Fibroblast of skin of left quadriceps (primary cell): Measurements from ENCODE around the gene CD34.
"Not testable (repeated sequence)": the region's sequence is repeated elsewhere in the genome, so short reads cannot be mapped to it uniquely, and the experiment has no call there.

Experiments
- DNase-seq, 2 experiments: peaks; one replicate each; pipeline ENCODE4 v3.0.0-alpha.2; 2013; ENCODE audit warnings: low read depth in 2 of 2

Gene CD34

DNA sequence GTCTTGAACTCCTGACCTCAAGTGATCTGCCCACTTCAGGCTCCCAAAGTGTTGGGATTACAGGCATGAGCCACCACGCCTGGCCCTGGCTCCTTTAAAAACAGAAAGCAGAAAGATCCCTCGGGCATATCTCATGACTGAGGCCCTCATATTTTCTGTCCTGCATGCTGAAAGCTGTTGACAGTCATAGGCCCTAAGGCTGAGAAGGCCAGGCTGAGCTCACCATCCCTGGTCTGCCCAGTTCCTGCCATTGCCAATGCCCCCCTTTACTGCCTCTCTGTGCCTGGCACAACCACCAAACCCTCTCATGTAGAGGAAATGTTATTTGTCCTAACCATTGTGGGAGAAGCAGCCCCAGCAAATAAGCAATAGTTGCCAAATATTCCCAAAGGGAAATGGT, 12.7 kb downstream of the CD34 start:
- no peak for DNase-seq

DNA sequence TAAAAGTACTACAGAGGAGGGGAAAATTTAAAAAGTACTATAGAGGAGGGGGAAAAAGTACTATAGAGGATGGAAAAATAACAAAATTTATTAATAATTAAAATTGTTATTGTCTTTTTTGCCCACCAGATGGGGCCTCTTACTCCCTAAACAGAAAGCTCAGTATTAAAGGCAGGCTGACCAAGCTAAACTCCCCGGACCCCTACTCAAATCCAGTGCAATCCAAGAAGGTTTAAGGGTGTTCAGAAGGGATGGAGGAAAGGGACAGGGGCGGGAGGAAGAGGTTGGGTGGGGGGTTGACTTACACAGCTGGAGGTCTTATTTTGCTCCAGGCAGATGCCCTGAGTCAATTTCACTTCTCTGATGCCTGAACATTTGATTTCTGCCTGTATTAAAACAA, 13.7 kb downstream of the CD34 start:
- no peak for DNase-seq

DNA sequence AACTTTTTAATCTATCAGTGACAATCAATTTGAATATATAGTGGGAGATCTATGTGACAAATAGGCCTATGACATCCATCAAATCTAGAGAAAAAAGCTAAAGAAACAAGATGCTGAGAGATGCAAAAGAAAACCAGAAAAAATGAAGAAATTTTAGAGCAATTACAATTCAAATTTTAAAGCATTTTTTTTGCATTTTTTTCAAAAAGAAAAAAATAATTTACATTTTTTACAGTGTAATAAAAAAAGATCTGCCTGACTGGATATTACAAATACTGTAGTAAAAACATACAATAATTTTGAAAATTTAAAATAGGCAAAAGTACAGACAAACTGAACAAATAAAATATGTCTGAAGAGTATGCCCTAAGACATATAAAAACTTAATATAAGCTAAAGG, 14.4 kb downstream of the CD34 start:
- no peak for DNase-seq

DNA sequence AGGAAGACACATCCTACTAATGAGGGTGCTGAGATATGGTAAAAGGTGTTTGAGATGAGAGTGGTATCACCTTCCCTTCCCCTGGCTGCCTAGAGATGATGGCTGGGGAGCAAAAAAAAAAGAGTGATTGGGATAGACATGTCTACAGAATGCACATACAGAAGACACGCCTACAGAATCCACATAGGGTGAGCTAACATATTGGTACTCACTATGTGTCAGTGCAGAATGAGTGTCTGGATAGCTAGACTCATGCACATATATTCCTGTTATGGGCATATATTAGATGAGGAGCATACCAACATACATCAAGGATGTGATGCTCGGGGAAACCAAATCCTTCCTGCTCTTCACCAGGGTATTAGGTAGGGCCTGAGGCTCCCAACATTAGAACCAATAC, 16.2 kb downstream of the CD34 start:
- no peak for DNase-seq

DNA sequence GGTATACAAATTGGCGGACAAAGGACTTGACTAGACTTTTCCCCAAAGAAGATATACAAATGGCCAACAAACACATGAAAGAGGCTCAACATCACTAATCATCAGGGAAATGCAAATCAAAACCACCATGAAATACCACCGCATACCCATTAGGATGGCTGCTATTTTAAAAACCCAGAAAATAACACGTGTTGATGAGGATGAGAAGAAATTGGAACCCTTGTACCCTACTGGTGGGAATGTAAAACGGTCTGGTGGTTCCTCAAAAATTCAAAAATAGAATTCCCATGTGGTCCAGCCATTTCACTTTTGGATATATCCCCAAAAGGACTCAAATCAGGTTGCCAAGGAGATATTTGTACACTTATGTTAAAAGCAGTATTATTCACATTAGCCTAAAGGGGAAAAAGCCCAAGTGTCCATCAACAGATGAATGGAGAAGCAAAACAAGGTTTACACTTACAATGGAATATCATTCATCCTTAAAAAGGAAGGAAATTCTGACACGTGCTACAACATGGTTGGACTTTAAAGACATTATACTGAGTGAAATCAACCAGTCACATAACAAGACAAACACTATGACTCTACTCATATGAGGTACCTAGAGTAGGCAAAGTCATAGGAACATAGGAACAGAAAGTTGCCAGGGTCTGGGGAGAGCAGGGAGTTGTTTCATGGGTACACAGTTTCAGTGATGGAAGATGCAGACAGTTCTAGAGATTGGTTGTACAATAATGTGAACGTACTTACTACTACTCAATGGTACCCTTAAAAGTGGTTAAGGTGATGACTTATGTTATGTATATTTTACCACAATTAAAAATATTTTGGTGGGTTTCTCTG, 17.0 kb downstream of the CD34 start:
- DNase-seq, result no peak

DNA sequence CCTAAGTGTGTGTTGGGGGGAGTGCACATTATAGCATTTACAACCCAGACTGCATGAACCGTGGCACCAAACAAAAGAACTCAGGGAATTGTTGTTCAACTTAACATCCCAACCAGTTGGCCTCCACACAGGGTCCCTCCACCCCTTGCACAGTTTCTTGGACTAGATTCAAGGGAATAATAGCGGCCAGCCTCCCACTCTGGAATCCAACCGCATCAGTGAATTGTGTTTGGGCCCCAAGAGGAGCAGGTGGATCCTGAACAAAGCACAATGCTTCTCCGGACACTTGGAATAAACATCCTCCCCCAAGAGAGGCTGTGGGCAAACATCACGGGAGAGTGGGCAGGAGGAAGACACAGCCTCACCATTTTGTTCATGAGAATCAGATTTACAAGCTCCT, 18.2 kb downstream of the CD34 start:
- no peak for DNase-seq

DNA sequence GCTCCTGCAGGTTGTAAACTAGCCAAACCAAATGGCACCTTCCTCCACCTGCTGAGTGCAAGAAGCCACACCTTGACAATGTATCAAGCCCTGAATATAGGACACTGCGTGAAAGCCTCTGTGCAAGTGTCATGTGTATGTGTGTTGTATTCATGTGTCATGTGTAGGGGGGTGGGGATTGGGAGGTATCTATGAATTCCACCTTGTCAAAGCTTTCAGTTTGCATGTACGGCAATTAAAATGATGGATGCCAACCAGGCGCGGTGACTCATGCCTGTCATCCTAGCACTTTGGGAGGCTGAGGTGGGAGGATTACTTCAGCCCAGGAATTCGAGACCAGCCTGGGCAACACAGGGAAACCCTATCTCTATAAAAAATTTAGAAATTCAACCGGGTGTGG, 19.8 kb downstream of the CD34 start:
- DNase-seq, result no peak

DNA sequence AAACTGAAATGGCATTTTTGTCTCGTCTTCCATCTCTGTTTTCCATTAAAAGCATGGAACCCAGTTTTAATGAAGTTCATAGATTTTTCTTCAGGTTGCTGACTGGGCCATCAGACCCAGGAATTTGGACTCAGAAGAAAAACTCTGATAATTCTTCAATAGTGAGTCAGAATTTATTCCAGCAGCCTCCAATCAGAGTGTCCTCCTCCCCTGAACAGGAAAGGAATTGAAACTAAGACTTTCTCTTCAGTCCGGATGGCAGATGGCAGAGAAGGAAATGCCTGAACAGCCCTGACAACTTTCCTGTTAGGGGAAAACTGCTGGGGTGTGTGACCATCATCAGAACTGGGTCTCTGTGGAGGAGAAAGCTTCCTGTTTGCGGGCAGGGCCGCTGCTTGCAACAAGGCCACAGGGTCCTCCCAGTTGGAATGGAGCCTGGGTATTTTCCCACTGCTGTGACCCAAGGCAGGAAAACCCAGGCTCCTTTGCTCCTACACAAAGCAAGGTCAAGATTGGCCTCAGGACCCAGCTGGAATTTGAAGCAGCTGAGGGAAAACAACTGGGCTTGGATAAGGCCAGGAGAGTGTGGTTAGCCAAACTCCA, 20.7 kb downstream of the CD34 start:
- DNase-seq, result peak; percentile 63 to 68

DNA sequence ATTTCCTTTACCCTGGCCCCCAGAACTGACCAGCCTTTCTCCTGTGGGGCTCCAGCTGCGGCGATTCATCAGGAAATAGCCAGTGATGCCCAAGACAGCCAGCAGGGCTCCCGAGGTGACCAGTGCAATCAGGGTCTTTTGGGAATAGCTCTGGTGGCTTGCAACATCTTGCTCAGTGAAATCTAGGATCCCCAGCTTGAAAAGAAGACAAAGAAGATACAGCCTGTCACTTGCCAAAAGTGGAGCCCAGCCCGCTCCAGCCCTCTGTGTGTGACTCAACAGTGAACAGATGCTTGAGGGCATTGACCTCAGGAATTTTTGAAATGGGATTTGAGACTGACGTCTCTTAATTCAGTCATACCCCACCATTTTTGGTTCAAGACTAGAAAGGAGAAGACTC, 22.3 kb downstream of the CD34 start:
- DNase-seq, result no peak

DNA sequence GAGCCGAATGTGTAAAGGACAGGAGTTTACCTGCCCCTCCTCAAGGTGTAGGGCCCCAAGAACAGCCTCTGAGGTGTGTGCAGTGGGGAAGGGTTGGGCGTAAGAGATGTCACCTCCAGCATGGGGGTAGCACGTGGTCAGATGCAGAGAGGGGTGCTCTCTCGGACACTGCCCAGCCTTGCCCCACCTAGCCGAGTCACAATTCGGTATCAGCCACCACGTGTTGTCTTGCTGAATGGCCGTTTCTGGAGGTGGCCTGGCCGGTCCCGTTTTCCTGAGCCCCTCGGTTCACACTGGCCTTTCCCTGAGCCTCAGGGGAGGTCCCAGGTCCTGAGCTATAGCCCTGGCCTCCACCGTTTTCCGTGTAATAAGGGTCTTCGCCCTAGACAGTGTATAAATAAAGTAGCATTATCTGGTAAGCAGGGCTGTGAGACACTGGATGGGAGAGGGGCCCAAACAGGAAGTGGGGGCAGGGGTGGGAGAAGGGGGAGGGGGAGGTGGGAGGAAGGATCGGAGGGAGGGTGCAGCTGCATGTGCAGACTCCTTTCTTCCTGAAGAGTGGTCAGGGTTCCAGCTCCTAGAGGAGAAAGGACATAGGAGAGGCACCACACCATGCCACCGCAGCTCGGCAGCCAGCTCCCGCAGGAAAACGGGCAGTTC, 23.3 kb downstream of the CD34 start:
- DNase-seq, result no peak

DNA sequence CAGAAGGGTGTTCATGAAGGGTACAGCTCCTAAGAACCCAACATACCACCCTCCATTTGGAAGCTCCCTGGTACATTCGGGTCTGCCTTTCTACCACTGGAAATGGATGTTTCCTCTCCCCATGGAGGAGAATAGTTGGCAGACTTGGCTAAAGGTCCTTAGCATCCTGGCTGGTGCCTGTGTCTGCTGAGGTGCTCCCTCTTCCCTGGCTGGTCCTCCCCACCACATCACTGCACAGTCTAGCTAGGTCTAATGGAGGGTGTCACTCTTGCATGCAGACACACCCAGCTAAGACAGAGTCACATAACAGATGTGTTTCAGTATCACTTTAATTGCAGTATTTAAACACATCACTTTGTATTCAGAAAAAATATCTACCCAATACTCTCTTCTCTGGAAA, 24.7 kb downstream of the CD34 start:
- no peak for DNase-seq

DNA sequence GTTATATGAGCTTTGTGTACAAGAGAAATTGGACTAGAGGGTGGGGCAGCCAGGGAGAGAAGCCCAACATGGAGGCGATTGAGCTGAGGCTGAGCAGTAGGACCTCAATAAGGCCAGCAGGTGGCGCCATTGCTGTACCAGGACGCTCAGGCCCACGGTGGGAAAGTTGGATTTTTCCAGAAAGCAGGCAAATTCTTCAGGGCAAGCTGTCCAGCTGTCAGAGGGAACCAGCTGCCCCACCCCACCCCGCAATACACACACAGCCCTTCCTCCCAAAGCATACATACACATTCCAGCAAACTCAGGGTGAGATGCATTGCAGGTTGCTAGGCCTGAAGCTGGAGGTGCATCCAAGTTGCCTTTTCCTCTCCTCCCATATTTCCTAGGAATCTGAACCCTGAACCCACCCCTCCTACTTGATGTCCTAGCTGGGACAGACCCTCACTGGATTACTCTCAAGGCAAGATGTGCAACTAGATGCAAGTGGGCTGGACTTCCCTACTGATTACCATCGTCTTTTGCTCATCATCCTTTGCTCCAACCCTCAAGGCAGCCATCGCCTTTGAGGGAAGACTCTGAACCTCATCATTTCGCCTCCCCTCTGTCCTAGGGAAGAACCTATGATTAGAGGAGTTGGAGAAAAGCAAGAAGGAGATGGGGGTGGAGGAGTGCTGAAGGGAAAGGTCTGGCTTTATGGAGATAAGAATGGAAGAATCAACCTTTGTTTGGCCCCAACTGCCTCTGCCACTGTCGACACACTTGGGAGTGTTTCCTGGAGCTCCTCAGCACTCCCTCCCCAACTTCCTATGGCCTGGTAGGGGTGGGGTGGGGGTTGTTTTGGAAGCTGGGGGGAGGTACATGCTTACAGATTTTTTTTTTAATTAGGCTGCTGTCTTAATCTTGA, 25.5 kb downstream of the CD34 start:
- peak; percentile 73 to 74 for DNase-seq

DNA sequence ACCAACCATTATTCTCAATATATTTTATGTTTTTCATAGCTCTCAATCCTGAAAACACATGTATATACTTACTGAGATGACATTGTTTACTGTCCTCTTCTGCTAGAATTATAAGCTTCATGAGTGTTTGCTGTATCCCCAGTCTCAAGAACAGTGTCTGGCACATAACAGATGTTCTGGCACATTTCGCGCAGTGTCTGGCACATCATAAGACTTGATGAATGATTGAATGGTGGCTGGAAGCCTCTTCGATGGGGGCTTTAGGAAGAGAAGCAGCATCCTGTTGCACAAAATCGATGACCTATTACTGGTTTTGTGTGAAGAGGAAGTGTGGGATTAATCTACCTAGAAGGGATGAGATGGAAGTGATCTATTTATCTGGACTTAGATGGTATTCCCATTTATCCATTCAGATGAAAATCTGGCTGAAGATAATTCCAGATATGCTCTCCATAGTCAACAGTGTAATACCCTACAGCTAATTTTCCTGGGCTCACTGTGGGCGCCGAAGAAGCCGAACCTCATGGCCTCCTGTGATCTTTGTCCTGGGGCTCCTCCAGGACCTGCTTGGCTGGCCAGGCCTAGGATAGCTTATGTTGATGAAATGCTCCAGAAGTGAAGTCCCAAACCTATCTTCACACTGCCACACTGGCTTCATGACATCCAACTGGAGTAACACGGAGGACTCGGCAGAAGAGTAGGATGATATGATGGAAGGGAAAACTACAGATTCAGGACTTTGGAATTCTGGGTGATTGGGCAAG, 26.5 kb downstream of the CD34 start:
- no peak for DNase-seq

DNA sequence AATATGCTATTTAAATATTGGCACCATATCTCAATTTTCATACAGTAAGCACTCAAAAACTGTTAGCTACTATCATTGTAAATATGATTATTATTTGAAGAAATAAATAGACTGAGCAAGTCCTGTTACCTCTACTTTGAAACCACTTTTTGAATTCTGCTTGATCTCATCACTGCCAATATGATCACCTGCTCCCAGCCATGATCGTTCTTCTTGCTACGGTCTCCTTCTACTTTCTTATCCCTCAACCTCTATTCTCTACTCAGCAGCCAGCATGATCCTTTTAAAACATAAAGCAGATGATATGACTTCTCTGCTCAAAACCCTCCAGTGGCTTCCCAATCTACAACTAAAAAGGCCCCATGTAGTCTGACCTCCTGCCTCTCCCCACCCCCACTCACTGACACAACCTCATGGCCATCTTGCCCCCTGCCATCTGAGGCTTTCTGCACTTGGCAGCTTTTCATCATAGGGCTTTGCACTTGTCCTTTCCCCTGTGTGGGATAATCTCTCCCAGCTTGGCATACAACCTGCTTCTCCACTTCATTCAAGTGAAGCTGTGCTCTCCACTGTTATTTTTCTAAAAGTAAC, 27.2 kb downstream of the CD34 start:
- no peak for DNase-seq

DNA sequence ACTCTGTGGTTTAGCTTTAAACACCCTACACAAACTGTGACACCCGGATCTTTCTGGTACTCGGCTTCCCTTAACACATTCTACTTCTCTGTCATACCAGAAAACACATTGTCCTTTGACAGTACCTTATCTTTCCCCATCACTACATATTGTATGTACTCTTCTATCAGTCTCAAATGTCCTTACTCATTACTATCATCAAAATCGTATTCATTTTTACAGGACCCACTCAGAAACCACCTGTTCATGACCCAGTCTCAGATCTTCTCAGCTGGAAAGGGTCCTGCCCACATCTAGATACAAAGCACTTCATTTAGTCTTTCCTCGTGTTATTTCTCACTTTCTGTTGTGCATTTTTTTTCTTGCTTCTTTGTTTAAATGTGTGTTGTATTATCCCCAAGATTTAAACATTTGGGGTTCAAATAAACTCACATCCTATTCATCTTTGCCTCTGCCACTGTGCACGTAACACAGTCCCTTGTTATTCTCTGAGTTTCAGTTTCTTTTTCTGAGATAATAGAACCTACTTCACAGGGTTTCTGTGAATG, 27.7 kb downstream of the CD34 start:
- DNase-seq, result no peak

DNA sequence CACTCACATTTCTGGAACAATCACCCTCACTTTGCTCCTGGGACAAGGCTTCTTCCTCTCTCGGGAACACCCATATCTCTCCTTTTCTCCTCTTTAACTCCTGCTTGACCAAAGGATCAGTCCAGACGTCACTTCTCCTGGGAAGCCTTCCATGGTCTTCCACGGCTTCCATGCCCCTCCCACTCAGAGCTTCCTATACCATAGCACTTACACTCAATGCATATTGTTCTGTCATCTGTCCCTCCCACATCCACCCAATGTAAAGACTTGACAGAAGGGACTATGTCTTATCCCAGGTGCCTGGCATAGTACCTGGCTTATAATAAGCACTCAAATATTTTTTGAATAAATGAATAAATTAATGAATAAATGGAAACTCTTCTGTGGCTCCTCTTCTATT, 28.2 kb downstream of the CD34 start:
- no peak for DNase-seq

DNA sequence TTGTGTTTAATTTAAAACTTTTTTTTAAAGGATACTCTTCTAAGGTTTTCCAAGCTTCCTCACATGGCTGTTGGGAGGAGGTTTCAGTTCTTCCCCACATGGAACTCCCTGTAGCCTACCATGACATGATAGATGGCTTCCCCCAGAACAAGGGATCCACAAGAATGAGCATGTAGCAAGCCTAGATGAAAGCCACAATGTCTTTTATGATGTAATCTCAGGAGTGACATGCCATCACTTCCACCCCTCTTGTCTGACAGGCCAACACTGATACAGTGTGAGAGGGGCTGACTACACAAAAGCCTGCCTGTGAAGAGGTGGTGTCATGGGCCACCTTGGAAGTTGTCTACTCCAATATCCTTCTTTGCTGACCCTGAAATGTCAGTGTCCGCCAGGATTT, 32.0 kb downstream of the CD34 start:
- no peak for DNase-seq

DNA sequence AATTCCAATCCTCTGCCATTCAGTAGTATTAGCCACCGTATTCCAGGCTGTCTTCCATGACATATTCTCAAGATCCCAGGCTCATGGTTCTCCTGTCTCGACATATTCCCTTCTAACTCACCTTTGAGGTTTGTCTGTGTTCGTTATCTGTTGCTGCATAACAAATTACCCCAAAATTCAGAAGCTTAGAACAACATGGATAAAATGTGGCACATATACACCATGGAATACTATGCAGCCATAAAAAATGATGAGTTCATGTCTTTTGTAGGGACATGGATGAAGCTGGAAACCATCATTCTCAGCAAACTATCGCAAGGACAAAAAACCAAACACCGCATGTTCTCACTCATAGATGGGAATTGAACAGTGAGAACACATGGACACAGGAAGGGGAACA, 33.0 kb downstream of the CD34 start:
- not testable (repeated sequence) for DNase-seq

DNA sequence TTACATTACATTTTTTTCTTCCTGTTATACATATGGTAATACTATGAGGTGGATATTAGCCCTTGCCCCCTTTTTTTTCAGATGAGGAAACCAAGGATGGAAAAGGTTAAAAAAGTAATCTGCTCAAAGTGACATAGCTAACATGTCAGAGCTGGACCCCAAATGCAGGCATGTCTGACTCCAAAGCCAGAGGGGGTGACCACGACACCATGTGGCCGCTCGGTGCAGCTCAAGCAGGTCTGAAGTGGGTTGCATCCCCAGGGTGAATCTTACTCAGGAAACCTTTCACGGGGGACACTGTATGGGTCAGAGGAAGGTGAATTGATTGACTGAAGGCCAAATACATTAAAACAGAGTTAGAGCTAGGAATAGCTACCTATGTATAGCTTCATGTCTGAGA, 34.8 kb downstream of the CD34 start:
- no peak for DNase-seq

DNA sequence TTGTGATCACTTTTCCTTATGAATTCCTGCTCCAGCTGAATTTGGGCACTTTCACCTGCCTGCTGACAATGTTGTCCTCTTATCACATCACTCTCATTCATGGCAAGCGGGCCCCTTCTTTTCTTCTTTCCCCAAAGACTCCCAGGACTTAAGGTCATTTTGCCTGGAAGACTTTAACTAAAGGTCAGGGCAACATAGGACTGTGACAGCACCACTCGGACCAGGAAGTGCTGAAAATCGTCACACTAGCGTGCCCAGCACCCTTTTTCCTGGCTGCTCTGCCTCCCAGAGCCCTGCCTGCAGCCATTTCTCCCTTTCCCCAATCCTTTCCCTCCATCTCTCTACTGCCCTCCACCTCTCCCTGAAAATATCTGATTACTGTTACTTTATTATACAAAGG, 35.4 kb downstream of the CD34 start:
- DNase-seq, result no peak
